Measurements from ENCODE around the gene CIB4. TPM values are rescaled to one million over a fixed set of nuclear protein-coding genes. Genes with fewer than 3 reads are reported as not detected.

Gene CIB4
- total and polyA plus RNA-seq, 2 of the 13 experiments (the other 11 are each of a cell fraction or from before 2014, with no cell fraction given): not detected

- TF ChIP-seq HNF1A (IDR thresholded peaks at IDR 0.05; ENCODE audit: low read depth) (no peak), HNF1A (CRISPR knock-in tag; IDR thresholded peaks at IDR 0.05; ENCODE audit: borderline replicate concordance) (no peak), ATF1 (CRISPR knock-in tag; IDR thresholded peaks at IDR 0.05) (no peak), AHR (CRISPR knock-in tag; IDR thresholded peaks at IDR 0.05) (peak; percentile 69; the same call in 1 of the 2 replicates), PTBP1 (IDR thresholded peaks at IDR 0.05; ENCODE audit: low read depth, low read length, poor library complexity, severe bottlenecking) (no peak), ZMYM4 (CRISPR knock-in tag; IDR thresholded peaks at IDR 0.05) (no peak), HINFP (CRISPR knock-in tag; IDR thresholded peaks at IDR 0.05; ENCODE audit: low read depth) (peak; percentile 51; the same call in 1 of the 2 replicates), ZNF788 (CRISPR knock-in tag; IDR thresholded peaks at IDR 0.05; ENCODE audit: borderline replicate concordance) (no peak), ZNF121 (CRISPR knock-in tag; IDR thresholded peaks at IDR 0.05) (no peak), ZNF331 (CRISPR knock-in tag; IDR thresholded peaks at IDR 0.05) (0 out of 2 replicates have a peak, but pooled peaks have one; percentile 32), KMT2A (CRISPR knock-in tag; IDR thresholded peaks at IDR 0.05) (no peak), SMAD3 (CRISPR knock-in tag; IDR thresholded peaks at IDR 0.05) (no peak), STAG1 (CRISPR knock-in tag; IDR thresholded peaks at IDR 0.05) (peak; percentile 96), SMC3 (IDR thresholded peaks at IDR 0.05; ENCODE audit: low read length) (peak; percentile 99), HNRNPK (IDR thresholded peaks at IDR 0.05; ENCODE audit: low read depth, low read length, poor library complexity, severe bottlenecking) (no peak), FOXP1 (IDR thresholded peaks at IDR 0.05) (no peak), FOXP1 (CRISPR knock-in tag; IDR thresholded peaks at IDR 0.05) (no peak), ZNF124 (CRISPR knock-in tag; IDR thresholded peaks at IDR 0.05) (no peak), CHD4 (IDR thresholded peaks at IDR 0.05; ENCODE audit: borderline replicate concordance, low read length) (no peak), ZNF484 (CRISPR knock-in tag; IDR thresholded peaks at IDR 0.05; ENCODE audit: borderline replicate concordance, low read depth) (no peak), ZNF383 (CRISPR knock-in tag; IDR thresholded peaks at IDR 0.05; ENCODE audit: borderline replicate concordance) (no peak), HOXA7 (CRISPR knock-in tag; IDR thresholded peaks at IDR 0.05) (no peak), ATF5 (CRISPR knock-in tag; IDR thresholded peaks at IDR 0.05; ENCODE audit: low read depth) (no peak), ZNF589 (CRISPR knock-in tag; conservative IDR thresholded peaks at IDR 0.05) (no peak), CBFB (CRISPR knock-in tag; IDR thresholded peaks at IDR 0.05) (0 out of 2 replicates have a peak, but pooled peaks have one; percentile 58), ZKSCAN8 (CRISPR knock-in tag; IDR thresholded peaks at IDR 0.05; ENCODE audit: borderline replicate concordance) (peak; percentile 96)
Measured at GRCh38 chr2:26605195-26605998, 35.8 kb downstream of the CIB4 start (continued).

Data from HepG2 (cell line).